B cell (primary cell): Measurements from ENCODE around the gene FAM151A. TPM values are rescaled to one million over a fixed set of nuclear protein-coding genes. Genes with fewer than 3 reads are reported as not detected.

Experiments used
- ATAC-seq: fragments of 200-7000 bp; cut with Tn5 transposase; one replicate; pipeline ENCODE4 v1.10.0; 2021; ENCODE audit warnings: low read depth, mild to moderate bottlenecking, moderate number of reproducible peaks, moderate library complexity
- CTCF ChIA-PET: fragments of 350-600 bp; sonication (Branson Sonifier 250); formaldehyde crosslinking; loops from one replicate; lab custom pipeline; 2021; ENCODE audit warnings: antibody characterized with exemption, inconsistent platforms; lab: Charles Lee
- POLR2A ChIA-PET: fragments of 350-600 bp; sonication (Branson Sonifier 250); formaldehyde crosslinking; loops from one replicate; lab custom pipeline; 2021; ENCODE audit warnings: antibody characterized with exemption; lab: Charles Lee
- DNase-seq: peaks from one replicate; pipeline ENCODE4 v3.0.0; 2013
- H2AFZ ChIP-seq: 2 replicates; pipeline ENCODE4 v1.6.1; 2012; ENCODE audit warnings: mild to moderate bottlenecking, low read depth, low read length; ENCODE audit not compliant: insufficient read depth, poor library complexity, severe bottlenecking
- H3K27ac ChIP-seq, 2 donors: 1 replicate in 1 of 2; 2 replicates in 1 of 2; pipeline ENCODE4 v1.5.1; 2012 to 2013; ENCODE audit warnings: low read length in 2 of 2, mild to moderate bottlenecking in 2 of 2, moderate library complexity in 1 of 2
- H3K27me3 ChIP-seq, 4 experiments: fragments of 200-600 bp in 1 of 4; sonication (generic) in 1 of 4; replicated peaks in 1 of 4; 1 replicate in 2 of 4; 2 replicates in 2 of 4; pipeline versions ENCODE4 v1.6.1 to v1.7.0; 2013 to 2016; ENCODE audit warnings: low read length in 3 of 4, mild to moderate bottlenecking in 2 of 4, mixed read lengths in 1 of 4, moderate library complexity in 1 of 4; ENCODE audit not compliant: insufficient read depth in 4 of 4, control insufficient read depth in 3 of 4; ENCODE audit errors: control extremely low read depth in 1 of 4
- H3K36me3 ChIP-seq, 2 experiments: replicated peaks in 1 of 2; 1 replicate in 1 of 2; 2 replicates in 1 of 2; pipeline versions ENCODE4 v1.6.1 to v1.7.1; 2013; ENCODE audit warnings: low read length in 1 of 2; ENCODE audit not compliant: insufficient read depth in 2 of 2, control insufficient read depth in 1 of 2; ENCODE audit errors: control extremely low read depth in 1 of 2, extremely low read depth in 1 of 2
- H3K4me1 ChIP-seq, 2 donors: fragments of 200-600 bp in 1 of 2; sonication (generic) in 1 of 2; 1 replicate in 1 of 2; 2 replicates in 1 of 2; pipeline versions ENCODE4 v1.5.1 to v1.6.1; 2013 to 2017; ENCODE audit warnings: low read length in 2 of 2; ENCODE audit not compliant: control insufficient read depth in 2 of 2, insufficient read depth in 2 of 2
- H3K4me2 ChIP-seq: replicated peaks from 2 replicates; pipeline ENCODE3; 2012; ENCODE audit warnings: mild to moderate bottlenecking, low read depth, low read length; ENCODE audit not compliant: poor library complexity, severe bottlenecking
- H3K4me3 ChIP-seq, 5 experiments: fragments of 200-600 bp in 1 of 5; sonication (generic) in 1 of 5; 1 replicate in 3 of 5; 2 replicates in 2 of 5; pipeline versions ENCODE4 v1.5.1 to v1.7.0; 2011 to 2016; ENCODE audit warnings: low read length in 4 of 5, mild to moderate bottlenecking in 4 of 5, low read depth in 2 of 5, control low read depth in 1 of 5, moderate library complexity in 1 of 5; ENCODE audit not compliant: insufficient read depth in 1 of 5; ENCODE audit errors: control extremely low read depth in 1 of 5, extremely low read depth in 1 of 5
- H3K79me2 ChIP-seq: fragments of 200-600 bp; sonication (generic); one replicate; pipeline ENCODE4 v1.6.0; 2016; ENCODE audit warnings: low read length; ENCODE audit not compliant: control insufficient read depth, insufficient read depth
- H3K9ac ChIP-seq: fragments of 200-600 bp; sonication (generic); 2 replicates; pipeline ENCODE4 v1.6.1; 2017; ENCODE audit warnings: mild to moderate bottlenecking, low read length, moderate library complexity
- H3K9me3 ChIP-seq, 3 donors: one replicate each; pipeline versions ENCODE4 v1.6.1 to v1.7.1; 2013; ENCODE audit warnings: low read length in 2 of 3; ENCODE audit not compliant: control insufficient read depth in 2 of 3, insufficient read depth in 1 of 3; ENCODE audit errors: control extremely low read depth in 1 of 3
- H4K20me1 ChIP-seq: 2 replicates; pipeline ENCODE4 v1.6.0; 2012; ENCODE audit warnings: mild to moderate bottlenecking, low read length; ENCODE audit not compliant: insufficient read depth, control insufficient read depth, poor library complexity, severe bottlenecking
- H3K27ac Mint-ChIP-seq: one replicate; pipeline ENCODE4 v1.8.0; 2021; ENCODE audit warnings: mixed read lengths
- H3K27me3 Mint-ChIP-seq: one replicate; pipeline ENCODE4 v1.8.0; 2021; ENCODE audit warnings: mixed read lengths
- H3K4me1 Mint-ChIP-seq: one replicate; pipeline ENCODE4 v1.8.0; 2021; ENCODE audit warnings: mixed read lengths
- H3K4me3 Mint-ChIP-seq: one replicate; pipeline ENCODE4 v1.8.0; 2021; ENCODE audit warnings: mixed read lengths
- H3K9me3 Mint-ChIP-seq: one replicate; pipeline ENCODE4 v1.8.0; 2022; ENCODE audit warnings: mixed read lengths; ENCODE audit not compliant: insufficient read depth
- EZH2 ChIP-seq: IDR thresholded peaks from 2 replicates; pipeline ENCODE4 v1.6.1; 2012; ENCODE audit warnings: borderline replicate concordance, low read depth, mild to moderate bottlenecking, moderate library complexity, low read length; ENCODE audit not compliant: insufficient read depth, poor library complexity, severe bottlenecking
- WGBS: methylation state at CpG from one replicate; pipeline ENCODE4 v1.1.5; 2013; ENCODE audit warnings: missing lambda C conversion rate; ENCODE audit not compliant: insufficient coverage; 5-methylcytosine and 5-hydroxymethylcytosine counted together
- intact Hi-C: fragments of 100-400 bp; cut with micrococcal nuclease; formaldehyde crosslinking; loops from one replicate; pipeline ENCODE4 v1.10.0; 2022
- polyA plus RNA-seq: library from polyadenylated mRNA; depleted of rRNA; stranded (reverse); fragments of >200 nt; gene quantifications from 2 replicates; pipeline ENCODE4 v1.2.3, GENCODE V29; 2012
- total RNA-seq, 2 donors: library from RNA; stranded (reverse); fragments of 120-200 nt in 1 of 2; gene quantifications; 1 replicate in 1 of 2; 2 replicates in 1 of 2; pipeline versions ENCODE4 v1.2.3 to v1.2.4, GENCODE V29; 2013 to 2022
- TF ChIP-seq, protein P1 (sequence below): fragments of 200-600 bp; IDR thresholded peaks from one replicate; pipeline ENCODE4 v1.8.0; 2022; ENCODE audit warnings: antibody characterized with exemption, mild to moderate bottlenecking

The FAM151A gene
- total and polyA plus RNA-seq, 2 donors (not counting 1 experiment from before 2014, with no cell fraction given): not detected

DNA sequence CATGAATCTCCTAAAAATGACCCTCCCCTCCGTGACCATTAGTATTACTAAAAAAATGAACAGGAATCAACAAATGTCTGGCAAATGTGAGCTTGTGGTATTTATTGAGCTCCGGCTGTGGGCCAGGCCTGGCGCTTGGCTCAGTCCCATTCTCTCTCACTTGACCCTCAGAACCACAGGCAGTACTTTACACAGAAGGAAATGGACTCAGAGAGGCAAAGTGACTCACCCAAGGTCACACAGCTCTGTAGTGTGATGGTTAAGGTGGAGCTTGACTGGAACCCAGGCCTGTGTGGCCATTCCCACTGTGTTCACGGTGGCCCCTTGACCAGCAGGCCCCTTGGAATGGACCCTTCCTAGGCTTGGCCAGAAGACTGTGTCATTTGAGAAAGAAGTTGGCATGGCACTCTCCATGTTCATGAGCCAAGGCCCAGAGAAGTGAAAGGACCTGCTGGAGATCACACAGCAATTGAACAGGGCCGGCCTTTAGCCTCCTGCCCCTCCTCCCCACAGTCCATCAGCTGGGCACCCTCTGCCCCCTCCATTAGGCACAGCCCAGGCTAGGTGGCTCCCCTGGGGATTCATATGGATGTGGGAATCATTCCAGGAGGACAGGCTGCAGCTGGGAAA is 32.1 kb downstream of the FAM151A start:
- Histone ChIP-seq H3K36me3 (no peaks in the 10 kb centered on the region), H3K79me2 (no peaks in the 10 kb centered on the region), H3K4me1 (no peaks in the 10 kb centered on the region), H3K4me3 (no peak overlapping the region), H3K4me2 (no peak overlapping the region), H4K20me1 (no peaks in the 10 kb centered on the region), H2AFZ (no peak overlapping the region), H3K9ac (no peak overlapping the region), H3K9me3 (no peaks in the 10 kb centered on the region), H3K27me3 (no peaks in the 10 kb centered on the region), H3K27ac (no peak overlapping the region)
- ATAC-seq: no peak
- H3K27ac Mint-ChIP-seq: no peak overlapping the region
- peaks cover 5% of the 10 kb centered on the region for H3K4me1 Mint-ChIP-seq
- TF ChIP-seq, protein P1, sequence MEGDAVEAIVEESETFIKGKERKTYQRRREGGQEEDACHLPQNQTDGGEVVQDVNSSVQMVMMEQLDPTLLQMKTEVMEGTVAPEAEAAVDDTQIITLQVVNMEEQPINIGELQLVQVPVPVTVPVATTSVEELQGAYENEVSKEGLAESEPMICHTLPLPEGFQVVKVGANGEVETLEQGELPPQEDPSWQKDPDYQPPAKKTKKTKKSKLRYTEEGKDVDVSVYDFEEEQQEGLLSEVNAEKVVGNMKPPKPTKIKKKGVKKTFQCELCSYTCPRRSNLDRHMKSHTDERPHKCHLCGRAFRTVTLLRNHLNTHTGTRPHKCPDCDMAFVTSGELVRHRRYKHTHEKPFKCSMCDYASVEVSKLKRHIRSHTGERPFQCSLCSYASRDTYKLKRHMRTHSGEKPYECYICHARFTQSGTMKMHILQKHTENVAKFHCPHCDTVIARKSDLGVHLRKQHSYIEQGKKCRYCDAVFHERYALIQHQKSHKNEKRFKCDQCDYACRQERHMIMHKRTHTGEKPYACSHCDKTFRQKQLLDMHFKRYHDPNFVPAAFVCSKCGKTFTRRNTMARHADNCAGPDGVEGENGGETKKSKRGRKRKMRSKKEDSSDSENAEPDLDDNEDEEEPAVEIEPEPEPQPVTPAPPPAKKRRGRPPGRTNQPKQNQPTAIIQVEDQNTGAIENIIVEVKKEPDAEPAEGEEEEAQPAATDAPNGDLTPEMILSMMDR: no peak
- no peak for TF ChIP-seq EZH2
- no peaks in the 10 kb centered on the region for H3K9me3 Mint-ChIP-seq
- WGBS: 80% methylated on average over 2 of the region's 5 CpGs
- CTCF ChIA-PET: no interaction called here
- H3K4me3 Mint-ChIP-seq: no peak overlapping the region
- no peak for DNase-seq
- no peaks in the 10 kb centered on the region for H3K27me3 Mint-ChIP-seq
- POLR2A ChIA-PET: no interaction called here
- intact Hi-C loops: no loop called here

DNA sequence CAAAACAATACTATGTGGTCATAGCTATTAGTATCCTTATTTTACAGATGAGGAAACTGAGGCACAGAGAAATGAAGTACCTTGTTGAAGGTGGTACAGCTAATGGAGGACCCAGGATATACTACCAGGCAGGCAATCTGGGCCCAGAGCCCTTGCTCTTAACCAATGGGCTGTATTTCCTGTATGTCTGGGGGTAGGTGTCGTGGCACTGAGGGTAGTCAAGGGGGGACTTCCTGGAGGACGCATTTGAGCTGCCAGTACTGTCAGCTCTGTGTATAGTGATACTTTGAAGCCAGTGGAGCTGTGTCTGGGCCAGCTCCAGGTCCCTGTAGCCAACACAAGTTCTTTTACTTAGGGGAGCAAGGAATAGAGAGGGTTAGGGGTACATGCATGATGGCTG is 34.9 kb downstream of the FAM151A start:
- H3K36me3 ChIP-seq: no peaks in the 10 kb centered on the region
- intact Hi-C loops: no loop called here
- H3K4me1 Mint-ChIP-seq: peaks cover 5% of the 10 kb centered on the region
- no peaks in the 10 kb centered on the region for H4K20me1 ChIP-seq
- H3K4me3 Mint-ChIP-seq: no peak overlapping the region
- no peaks in the 10 kb centered on the region for H3K27me3 Mint-ChIP-seq
- DNase-seq: no peak
- WGBS: 0% methylated on average over 2 of the region's 2 CpGs
- H3K79me2 ChIP-seq: no peaks in the 10 kb centered on the region
- H3K27ac Mint-ChIP-seq: no peak overlapping the region
- no peaks in the 10 kb centered on the region for H3K27me3 ChIP-seq
- peak overlapping the region; percentile 49 for H2AFZ ChIP-seq
- no peaks in the 10 kb centered on the region for H3K9me3 Mint-ChIP-seq
- no peak overlapping the region for H3K4me3 ChIP-seq
- H3K9me3 ChIP-seq: no peaks in the 10 kb centered on the region
- CTCF ChIA-PET: no interaction called here
- TF ChIP-seq EZH2: no peak
- TF ChIP-seq, protein P1: no peak
- H3K9ac ChIP-seq: no peak overlapping the region
- H3K27ac ChIP-seq: no peak overlapping the region
- H3K4me1 ChIP-seq: no peaks in the 10 kb centered on the region
- H3K4me2 ChIP-seq: no peak overlapping the region
- POLR2A ChIA-PET: no interaction called here
- no peak for ATAC-seq
